Skeletal muscle cell (primary cell): ENCODE data around the gene MTHFS.
"Not testable (repeated sequence)": the region's sequence is repeated elsewhere in the genome, so short reads cannot be mapped to it uniquely, and the experiment has no call there.

ENCODE experiments used
- DNase-seq: peaks from one replicate; pipeline ENCODE4 v3.0.0-alpha.2; 2010; ENCODE audit warnings: low read depth
- H3K4me3 ChIP-seq: 2 replicates; pipeline ENCODE4 v1.5.1; 2011; ENCODE audit warnings: low read depth, mild to moderate bottlenecking, control low read depth, low read length, moderate library complexity

MTHFS gene

GRCh38 chr15:79896634-79897379 is at the start of gene MTHFS:
TSS of gene MTHFS (minus strand) at chr15:79897014. CDS start at chr15:79896988, 26 bp downstream.
- DNase-seq, result peak; percentile 16
- H3K4me3 ChIP-seq, result peak within 1 kb of the TSS; percentile 61

GRCh38 chr15:79944622-79945021 is 47.8 kb upstream of the MTHFS start:
- no peak overlapping the region for H3K4me3 ChIP-seq
- DNase-seq, result no peak

GRCh38 chr15:79943820-79944219 is 47.0 kb upstream of the MTHFS start:
- H3K4me3 ChIP-seq, result no peak overlapping the region

GRCh38 chr15:79942741-79943481 is 46.1 kb upstream of the MTHFS start:
- no peak overlapping the region for H3K4me3 ChIP-seq
- DNase-seq, result no peak

More at GRCh38 chr15:79943820-79944219, 47.0 kb upstream of the MTHFS start:
- DNase-seq, result peak; percentile 36

- no peak for DNase-seq
- H3K4me3 ChIP-seq, result no peak overlapping the region
These were observed 42.6 kb upstream of the MTHFS start for GRCh38 chr15:79939399-79939798.

GRCh38 chr15:79938143-79938542 is 41.3 kb upstream of the MTHFS start:
- no peak overlapping the region for H3K4me3 ChIP-seq
- no peak for DNase-seq

GRCh38 chr15:79935556-79936201 is 38.9 kb upstream of the MTHFS start:
- DNase-seq, H3K4me3 ChIP-seq: not testable (repeated sequence)

- no peak for DNase-seq
- no peak overlapping the region for H3K4me3 ChIP-seq
These were observed 36.4 kb upstream of the MTHFS start for GRCh38 chr15:79933231-79933630.

- H3K4me3 ChIP-seq, result no peak overlapping the region
- no peak for DNase-seq
These were observed 35.6 kb upstream of the MTHFS start for GRCh38 chr15:79932447-79932846.

DNA sequence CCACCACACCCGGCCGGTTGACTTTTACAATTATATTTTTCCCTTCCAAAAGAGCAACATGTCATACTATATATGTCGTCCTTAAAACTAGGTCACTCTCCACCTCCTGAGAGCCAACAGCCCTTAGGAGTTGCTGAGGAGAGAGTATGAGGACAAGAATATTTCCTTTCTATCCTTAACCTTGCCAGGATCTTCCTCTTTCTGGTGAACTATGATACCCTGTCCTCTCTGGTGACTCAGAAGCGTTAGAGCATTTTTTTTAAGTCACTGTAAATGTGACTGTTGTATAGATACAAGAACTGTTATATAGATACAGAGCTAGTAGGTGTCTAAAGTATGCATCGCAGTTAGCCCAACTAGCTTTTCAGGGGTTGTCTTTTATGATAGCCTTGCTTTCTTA is 33.7 kb upstream of the MTHFS start:
- DNase-seq, result no peak

GRCh38 chr15:79929412-79929811 is 32.6 kb upstream of the MTHFS start:
- H3K4me3 ChIP-seq, result no peak overlapping the region
- no peak for DNase-seq

More for the DNA sequence above, 33.7 kb upstream of the MTHFS start:
- no peak overlapping the region for H3K4me3 ChIP-seq

GRCh38 chr15:79926116-79926515 is 29.3 kb upstream of the MTHFS start:
- not testable (repeated sequence) for DNase-seq, H3K4me3 ChIP-seq

GRCh38 chr15:79924379-79924778 is 27.6 kb upstream of the MTHFS start:
- DNase-seq, result no peak
- peak overlapping the region; percentile 89 for H3K4me3 ChIP-seq

GRCh38 chr15:79923515-79924169 is 26.8 kb upstream of the MTHFS start:
- DNase-seq, result peak; percentile 76
- H3K4me3 ChIP-seq, result peak overlapping the region; percentile 89

- H3K4me3 ChIP-seq, result peak overlapping the region; percentile 89
- DNase-seq, result no peak
These were observed 26.3 kb upstream of the MTHFS start for GRCh38 chr15:79923079-79923514.

DNA sequence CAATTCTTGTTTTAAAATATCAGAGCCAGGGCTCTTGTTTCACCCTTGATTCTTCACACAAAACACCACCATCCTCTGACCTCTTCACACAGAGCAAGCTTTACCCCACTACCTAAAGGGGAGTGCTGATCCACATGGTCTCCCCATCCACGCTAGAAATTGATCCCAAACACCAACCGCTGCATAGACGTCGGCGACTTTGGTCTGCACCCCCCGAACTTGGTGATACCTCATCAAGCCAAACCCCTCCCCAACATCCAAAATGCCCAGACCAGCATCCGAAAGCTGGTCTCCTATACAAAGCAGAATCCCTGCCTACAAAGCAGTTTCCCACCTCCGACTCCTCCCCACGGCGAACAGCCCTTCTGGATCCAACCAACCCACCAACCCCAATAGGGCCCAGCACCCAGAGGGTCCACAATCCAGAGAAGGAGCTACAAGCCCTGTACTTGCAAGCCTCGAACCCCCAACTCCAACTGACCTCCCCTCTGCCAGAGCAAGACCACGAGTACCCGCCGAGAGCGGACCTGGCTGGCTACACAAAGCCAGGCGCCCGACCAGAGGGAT is 25.8 kb upstream of the MTHFS start:
- no peak for DNase-seq
- peak overlapping the region; percentile 89 for H3K4me3 ChIP-seq

DNA sequence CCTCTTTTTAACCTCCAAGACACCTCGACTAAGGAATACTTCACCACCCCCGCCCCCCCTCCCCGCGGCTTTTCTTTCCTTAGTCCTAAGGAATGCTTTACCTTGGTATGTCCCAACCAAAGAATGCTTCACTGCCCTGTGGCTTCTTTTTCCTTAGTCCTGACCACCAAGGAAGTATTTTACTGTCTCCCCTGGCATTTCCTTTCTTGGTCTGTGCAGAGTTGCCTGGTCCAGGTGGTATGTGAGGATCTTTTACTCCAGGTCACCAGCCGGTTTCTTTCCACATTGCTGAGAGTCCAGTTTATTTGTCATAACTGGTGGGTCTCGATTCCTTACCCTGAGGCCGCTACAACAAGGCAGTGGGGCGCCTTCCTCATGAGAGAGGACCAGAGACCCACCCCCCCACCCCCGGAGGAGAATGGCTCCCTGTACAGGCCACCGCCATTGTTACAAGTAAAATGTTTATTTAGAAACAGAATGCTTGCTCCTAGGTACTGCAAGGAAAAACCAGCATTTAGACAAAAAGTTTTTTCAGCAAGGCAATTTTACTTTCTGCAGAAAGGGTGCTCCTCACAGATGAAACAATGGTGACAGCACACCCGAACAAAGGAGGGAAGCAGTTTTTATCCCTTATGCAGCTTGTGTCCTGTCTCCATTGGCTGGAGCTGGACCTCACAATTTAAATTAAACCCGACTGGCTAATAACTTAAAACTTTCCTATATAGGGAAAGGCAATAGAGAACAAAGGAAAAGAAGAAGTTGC is 23.1 kb upstream of the MTHFS start:
- no peak overlapping the region for H3K4me3 ChIP-seq
- DNase-seq, result no peak

GRCh38 chr15:79919090-79919748 is 22.4 kb upstream of the MTHFS start:
- H3K4me3 ChIP-seq, result no peak overlapping the region
- no peak for DNase-seq
